Neutrophil (primary cell): Measurements from ENCODE around the gene VAMP5.
A peak's percentile ranks its signal among the peaks of the same experiment; 100 is the strongest.

Source experiments
- H3K27ac ChIP-seq: fragments of 200-600 bp; sonication (generic); 2 replicates; pipeline ENCODE4 v1.5.1; 2016; ENCODE audit warnings: mild to moderate bottlenecking, moderate library complexity
- H3K27me3 ChIP-seq: fragments of 200-600 bp; sonication (generic); 2 replicates; pipeline ENCODE4 v1.6.0; 2016; ENCODE audit warnings: mild to moderate bottlenecking
- H3K36me3 ChIP-seq: fragments of 200-600 bp; sonication (generic); 2 replicates; pipeline ENCODE4 v1.5.1; 2017
- H3K4me1 ChIP-seq, 2 experiments: fragments of 200-600 bp in 1 of 2; sonication (generic) in 1 of 2; 1 replicate in 1 of 2; 2 replicates in 1 of 2; pipeline versions ENCODE4 v1.5.1 to v1.6.1; 2013 to 2016; ENCODE audit warnings: low read depth in 1 of 2, low read length in 1 of 2, mild to moderate bottlenecking in 1 of 2, moderate library complexity in 1 of 2; ENCODE audit not compliant: control insufficient read depth in 1 of 2, insufficient read depth in 1 of 2
- H3K4me3 ChIP-seq, 2 experiments: fragments of 200-600 bp in 1 of 2; sonication (generic) in 1 of 2; 1 replicate in 1 of 2; 2 replicates in 1 of 2; pipeline ENCODE4 v1.5.1; 2013 to 2016; ENCODE audit warnings: low read depth in 1 of 2, low read length in 1 of 2, mild to moderate bottlenecking in 1 of 2, moderate library complexity in 1 of 2
- H3K9me3 ChIP-seq: fragments of 200-600 bp; sonication (generic); 2 replicates; pipeline ENCODE4 v1.5.1; 2016
- CTCF ChIP-seq: fragments of 200-600 bp; sonication (generic); IDR thresholded peaks from 2 replicates; pipeline ENCODE4 v1.5.1; 2016; ENCODE audit warnings: antibody characterized with exemption

VAMP5 gene

GRCh38 chr2:85584857-85585780, 888 bp downstream of the VAMP5 start:
- H3K36me3 ChIP-seq = no peaks in the 10 kb centered on the region
- peaks cover 58 to 69% of the 10 kb centered on the region in 2 experiments for H3K4me1 ChIP-seq
- peak overlapping the region; percentile 65 to 72 for H3K4me3 ChIP-seq
- H3K27ac ChIP-seq = peak overlapping the region; percentile 79
- no peaks in the 10 kb centered on the region for H3K9me3 ChIP-seq
- H3K27me3 ChIP-seq = no peaks in the 10 kb centered on the region
- TF ChIP-seq CTCF = no peak

GRCh38 chr2:85585781-85586105, 1.5 kb downstream of the VAMP5 start:
- H3K27ac ChIP-seq = peak overlapping the region; percentile 79
- H3K4me1 ChIP-seq = peaks cover 60 to 73% of the 10 kb centered on the region in 2 experiments
- H3K9me3 ChIP-seq = no peaks in the 10 kb centered on the region
- no peaks in the 10 kb centered on the region for H3K27me3 ChIP-seq
- TF ChIP-seq CTCF = no peak
- H3K36me3 ChIP-seq = no peaks in the 10 kb centered on the region
- H3K4me3 ChIP-seq = peak overlapping the region in 1 of 2 experiments; percentile 72

GRCh38 chr2:85588236-85588635, 4.0 kb downstream of the VAMP5 start:
- no peaks in the 10 kb centered on the region for H3K36me3 ChIP-seq

GRCh38 chr2:85588645-85589044, 4.4 kb downstream of the VAMP5 start:
- no peaks in the 10 kb centered on the region for H3K27me3 ChIP-seq
- peak overlapping the region; percentile 79 for H3K27ac ChIP-seq
- no peak for TF ChIP-seq CTCF
- peaks cover 70 to 81% of the 10 kb centered on the region in 2 experiments for H3K4me1 ChIP-seq
- H3K36me3 ChIP-seq = no peaks in the 10 kb centered on the region
- no peak overlapping the region for H3K4me3 ChIP-seq
- no peaks in the 10 kb centered on the region for H3K9me3 ChIP-seq

More at GRCh38 chr2:85588236-85588635, 4.0 kb downstream of the VAMP5 start:
- Histone ChIP-seq H3K27me3 (no peaks in the 10 kb centered on the region), H3K4me3 (peak overlapping the region; percentile 6 to 8), H3K4me1 (peaks cover 71 to 83% of the 10 kb centered on the region in 2 experiments), H3K27ac (peak overlapping the region; percentile 79), H3K9me3 (no peaks in the 10 kb centered on the region)
- TF ChIP-seq CTCF = no peak

GRCh38 chr2:85589181-85589580, 5.0 kb downstream of the VAMP5 start:
- Histone ChIP-seq H3K27ac (peak overlapping the region; percentile 79), H3K36me3 (no peaks in the 10 kb centered on the region), H3K27me3 (no peaks in the 10 kb centered on the region), H3K4me3 (no peak overlapping the region), H3K9me3 (no peaks in the 10 kb centered on the region), H3K4me1 (peaks cover 67 to 81% of the 10 kb centered on the region in 2 experiments)
- no peak for TF ChIP-seq CTCF
